Keratinocyte (primary cell): ENCODE data around the gene KLRG1. TPM values are rescaled to one million over a fixed set of nuclear protein-coding genes. Genes with fewer than 3 reads are reported as not detected.

Experiments used
- DNase-seq: peaks from one replicate; pipeline ENCODE4 v3.0.0-alpha.2; 2011; ENCODE audit warnings: low read depth, missing footprints, low spot score
- FAIRE-seq: peaks from 2 replicates; lab custom pipeline; 2011; peaks lifted over from hg19 to GRCh38; lab: Jason Lieb, UNC
- H2AFZ ChIP-seq: 2 replicates; pipeline ENCODE4 v1.6.0; 2012; ENCODE audit warnings: low read length, control low read depth, inconsistent platforms; ENCODE audit not compliant: control insufficient read depth
- H3K27ac ChIP-seq: 2 replicates; pipeline ENCODE4 v1.5.1; 2011; ENCODE audit warnings: low read length; ENCODE audit not compliant: control insufficient read depth, insufficient read depth
- H3K27me3 ChIP-seq: 3 replicates; pipeline ENCODE4 v1.6.0; 2011; ENCODE audit warnings: low read length; ENCODE audit not compliant: control insufficient read depth, insufficient read depth; ENCODE audit errors: extremely low read depth
- H3K36me3 ChIP-seq, 2 experiments: 2 replicates in 1 of 2; 3 replicates in 1 of 2; pipeline ENCODE4 v1.5.1; 2011; ENCODE audit warnings: low read length in 2 of 2, mild to moderate bottlenecking in 1 of 2; ENCODE audit not compliant: control insufficient read depth in 2 of 2, insufficient read depth in 2 of 2; ENCODE audit errors: extremely low read depth in 1 of 2
- H3K4me1 ChIP-seq: 3 replicates; pipeline ENCODE4 v1.5.1; 2011; ENCODE audit warnings: low read length; ENCODE audit not compliant: control insufficient read depth, insufficient read depth; ENCODE audit errors: extremely low read depth
- H3K4me2 ChIP-seq: 3 replicates; pipeline ENCODE4 v1.6.0; 2011; ENCODE audit warnings: low read depth, low read length; ENCODE audit not compliant: control insufficient read depth, insufficient read depth; ENCODE audit errors: extremely low read depth
- H3K4me3 ChIP-seq, 3 experiments: fragments of 200-600 bp in 1 of 3; sonication (generic) in 1 of 3; 2 replicates in 2 of 3; 3 replicates in 1 of 3; pipeline ENCODE4 v1.5.1; 2011 to 2016; ENCODE audit warnings: low read length in 3 of 3, mild to moderate bottlenecking in 3 of 3, control low read depth in 2 of 3, inconsistent platforms in 1 of 3, low read depth in 1 of 3, mixed read lengths in 1 of 3, mixed run types in 1 of 3, moderate library complexity in 1 of 3; ENCODE audit not compliant: control insufficient read depth in 2 of 3, insufficient read depth in 2 of 3; ENCODE audit errors: extremely low read depth in 1 of 3
- H3K79me2 ChIP-seq: 2 replicates; pipeline ENCODE4 v1.6.0; 2012; ENCODE audit warnings: low read length; ENCODE audit not compliant: control insufficient read depth, insufficient read depth
- H3K9ac ChIP-seq: 3 replicates; pipeline ENCODE4 v1.6.0; 2011; ENCODE audit warnings: low read length; ENCODE audit not compliant: control insufficient read depth, insufficient read depth; ENCODE audit errors: extremely low read depth
- H3K9me1 ChIP-seq: 3 replicates; pipeline ENCODE4 v1.6.0; 2011; ENCODE audit warnings: low read length; ENCODE audit not compliant: control insufficient read depth, insufficient read depth; ENCODE audit errors: extremely low read depth
- H3K9me3 ChIP-seq: 2 replicates; pipeline ENCODE4 v1.5.1; 2012; ENCODE audit warnings: low read depth, low read length; ENCODE audit not compliant: control insufficient read depth
- H4K20me1 ChIP-seq: 3 replicates; pipeline ENCODE4 v1.6.0; 2011; ENCODE audit warnings: low read length; ENCODE audit not compliant: control insufficient read depth, insufficient read depth; ENCODE audit errors: extremely low read depth
- EZH2 ChIP-seq: IDR thresholded peaks from one replicate; pipeline ENCODE4 v1.6.1; 2012; ENCODE audit warnings: inconsistent platforms, mild to moderate bottlenecking, low read length, moderate library complexity
- dilution Hi-C: fragments of 300-500 bp; cut with MboI; formaldehyde crosslinking; loops from one replicate; pipeline ENCODE4 v1.7.0; 2020; ENCODE audit warnings: low sequenced_read_pairs; ENCODE audit not compliant: extremely low pct_ligation_motif_present
- polyA plus RNA-seq, 5 experiments: library from polyadenylated mRNA; depleted of rRNA in 3 of 5; stranded (reverse) in 3 of 5; stranded (forward) in 1 of 5; unstranded in 1 of 5; fragments of >200 nt; gene quantifications; 1 replicate in 1 of 5; 2 replicates in 3 of 5; 3 replicates in 1 of 5; pipeline versions ENCODE4 v1.2.1 to v1.2.3, GENCODE V29; 2011 to 2012; ENCODE audit warnings: missing spikeins in 2 of 5, low read depth in 1 of 5, low replicate concordance in 1 of 5
- TF ChIP-seq, protein P1 (sequence below), 3 experiments: IDR thresholded peaks in 1 of 3; conservative IDR thresholded peaks in 1 of 3; optimal IDR thresholded peaks in 1 of 3; 2 replicates in 2 of 3; 3 replicates in 1 of 3; pipeline versions ENCODE3 to v1.5.1; 2011; ENCODE audit warnings: low read length in 3 of 3, mild to moderate bottlenecking in 3 of 3, moderate library complexity in 2 of 3, control low read depth in 1 of 3, inconsistent platforms in 1 of 3; ENCODE audit not compliant: insufficient read depth in 2 of 3; ENCODE audit errors: extremely low read depth in 1 of 3

The KLRG1 gene
- polyA plus RNA-seq, 1 donor (not counting 4 experiments of a cell fraction or from before 2014, with no cell fraction given), result 0.39 TPM

DNA sequence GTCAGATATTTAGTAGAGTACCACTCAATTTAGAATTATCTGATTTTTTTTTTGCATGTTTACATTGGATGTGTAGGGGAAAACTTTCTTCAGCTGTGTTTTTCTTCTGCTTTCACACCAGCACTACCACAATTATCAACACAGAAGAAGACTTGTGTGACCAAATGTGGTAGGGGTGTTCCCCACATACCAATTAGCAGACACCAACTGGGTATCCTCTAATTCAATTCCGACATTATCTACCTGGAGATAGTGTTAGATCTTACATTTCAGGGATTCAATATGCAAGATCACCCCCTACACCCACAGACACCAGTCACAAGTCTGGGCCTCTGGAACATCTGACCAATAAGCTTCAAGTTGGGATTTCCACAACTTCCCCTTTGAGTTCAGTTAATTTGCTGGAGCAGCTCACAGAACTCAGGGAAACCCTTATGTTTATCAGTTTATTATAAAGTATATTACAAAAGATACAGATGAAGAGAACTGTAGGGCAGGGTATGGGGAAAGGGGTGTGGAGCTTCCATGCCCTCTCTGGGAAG is 4.1 kb upstream of the KLRG1 start:
- dilution Hi-C loops, result no loop called here

GRCh38 chr12:8987163-8987562 is 2.2 kb upstream of the KLRG1 start:
- Histone ChIP-seq H3K79me2 (no peaks in the 10 kb centered on the region), H3K27ac (no peak overlapping the region), H3K36me3 (no peaks in the 10 kb centered on the region), H3K4me2 (no peak overlapping the region), H3K27me3 (no peaks in the 10 kb centered on the region), H3K4me1 (no peaks in the 10 kb centered on the region), H4K20me1 (no peaks in the 10 kb centered on the region), H3K9ac (no peak overlapping the region), H3K9me3 (no peaks in the 10 kb centered on the region), H3K4me3 (no peak overlapping the region), H3K9me1 (no peaks in the 10 kb centered on the region), H2AFZ (no peak overlapping the region)
- no peak for TF ChIP-seq EZH2
- TF ChIP-seq, protein P1, sequence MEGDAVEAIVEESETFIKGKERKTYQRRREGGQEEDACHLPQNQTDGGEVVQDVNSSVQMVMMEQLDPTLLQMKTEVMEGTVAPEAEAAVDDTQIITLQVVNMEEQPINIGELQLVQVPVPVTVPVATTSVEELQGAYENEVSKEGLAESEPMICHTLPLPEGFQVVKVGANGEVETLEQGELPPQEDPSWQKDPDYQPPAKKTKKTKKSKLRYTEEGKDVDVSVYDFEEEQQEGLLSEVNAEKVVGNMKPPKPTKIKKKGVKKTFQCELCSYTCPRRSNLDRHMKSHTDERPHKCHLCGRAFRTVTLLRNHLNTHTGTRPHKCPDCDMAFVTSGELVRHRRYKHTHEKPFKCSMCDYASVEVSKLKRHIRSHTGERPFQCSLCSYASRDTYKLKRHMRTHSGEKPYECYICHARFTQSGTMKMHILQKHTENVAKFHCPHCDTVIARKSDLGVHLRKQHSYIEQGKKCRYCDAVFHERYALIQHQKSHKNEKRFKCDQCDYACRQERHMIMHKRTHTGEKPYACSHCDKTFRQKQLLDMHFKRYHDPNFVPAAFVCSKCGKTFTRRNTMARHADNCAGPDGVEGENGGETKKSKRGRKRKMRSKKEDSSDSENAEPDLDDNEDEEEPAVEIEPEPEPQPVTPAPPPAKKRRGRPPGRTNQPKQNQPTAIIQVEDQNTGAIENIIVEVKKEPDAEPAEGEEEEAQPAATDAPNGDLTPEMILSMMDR (optimal IDR thresholded peaks at IDR 0.05 in 1 of 3, IDR thresholded peaks at IDR 0.05 in 1 of 3, conservative IDR thresholded peaks at IDR 0.05 in 1 of 3; ENCODE audit: extremely low read depth in 1 of 3, insufficient read depth in 2 of 3, low read length in 3 of 3), result no peak
- no peak for FAIRE-seq
- dilution Hi-C loops, result no loop called here
- DNase-seq, result no peak

More for the DNA sequence above, 4.1 kb upstream of the KLRG1 start:
- Histone ChIP-seq H3K27ac (no peak overlapping the region), H3K4me3 (no peak overlapping the region), H3K9ac (no peak overlapping the region), H3K9me3 (no peaks in the 10 kb centered on the region), H3K4me1 (no peaks in the 10 kb centered on the region), H3K27me3 (no peaks in the 10 kb centered on the region), H3K4me2 (no peak overlapping the region), H2AFZ (no peak overlapping the region), H3K36me3 (no peaks in the 10 kb centered on the region), H4K20me1 (no peaks in the 10 kb centered on the region), H3K9me1 (no peaks in the 10 kb centered on the region), H3K79me2 (no peaks in the 10 kb centered on the region)
- no peak for FAIRE-seq
- TF ChIP-seq EZH2, result no peak
- TF ChIP-seq, protein P1 (optimal IDR thresholded peaks at IDR 0.05 in 1 of 3, IDR thresholded peaks at IDR 0.05 in 1 of 3, conservative IDR thresholded peaks at IDR 0.05 in 1 of 3; ENCODE audit: extremely low read depth in 1 of 3, insufficient read depth in 2 of 3, low read length in 3 of 3), result no peak
- no peak for DNase-seq
